Measurements from ENCODE around the gene BCAS4. TPM values are rescaled to one million over a fixed set of nuclear protein-coding genes. Genes with fewer than 3 reads are reported as not detected.

The BCAS4 gene
- total RNA-seq, 2 donors from 2014 or later = 6.7 to 15.0 TPM

- Mint-ChIP-seq H3K9me3 (no peaks in the 10 kb centered on the region), H3K4me1 (ENCODE audit: low read depth in 2 of 2) (peaks cover 0 to 6% of the 10 kb centered on the region in 2 donors), H3K4me3 (no peak overlapping the region), H3K27me3 (no peaks in the 10 kb centered on the region), H3K36me3 (no peaks in the 10 kb centered on the region), H3K27ac (no peak overlapping the region)
- ATAC-seq (peak in 1 of 2 donors; percentile 54), DNase-seq (ENCODE audit: low spot score) (no peak)
Measured at GRCh38 chr20:50854506-50855249, 59.8 kb downstream of the BCAS4 start.

- no peaks in the 10 kb centered on the region for H3K27me3 Mint-ChIP-seq
- no peak overlapping the region for H3K4me3 Mint-ChIP-seq
- DNase-seq (ENCODE audit: low spot score) (no peak), ATAC-seq (peak in 1 of 2 donors; percentile 35)
- H3K9me3 Mint-ChIP-seq = no peaks in the 10 kb centered on the region
- H3K36me3 Mint-ChIP-seq = no peaks in the 10 kb centered on the region
- H3K27ac Mint-ChIP-seq = no peak overlapping the region
- peaks cover 0 to 6% of the 10 kb centered on the region in 2 donors for H3K4me1 Mint-ChIP-seq (ENCODE audit: low read depth in 2 of 2)
Measured at GRCh38 chr20:50855498-50856474, 60.9 kb downstream of the BCAS4 start.

- no peak overlapping the region for H3K27ac Mint-ChIP-seq
- H3K36me3 Mint-ChIP-seq = no peaks in the 10 kb centered on the region
- ATAC-seq (no peak), DNase-seq (ENCODE audit: low spot score) (no peak)
- no peaks in the 10 kb centered on the region for H3K9me3 Mint-ChIP-seq
- H3K4me3 Mint-ChIP-seq = no peak overlapping the region
- H3K27me3 Mint-ChIP-seq = no peaks in the 10 kb centered on the region
- H3K4me1 Mint-ChIP-seq (ENCODE audit: low read depth in 2 of 2) = peaks cover 0 to 6% of the 10 kb centered on the region in 2 donors
Measured at GRCh38 chr20:50856475-50857041, 61.7 kb downstream of the BCAS4 start.

- H3K4me3 Mint-ChIP-seq = no peak overlapping the region
- DNase-seq (ENCODE audit: low spot score) = no peak
- ATAC-seq = no peak
- H3K27ac Mint-ChIP-seq = no peak overlapping the region
- no peaks in the 10 kb centered on the region for H3K36me3 Mint-ChIP-seq
- H3K9me3 Mint-ChIP-seq = no peaks in the 10 kb centered on the region
- no peaks in the 10 kb centered on the region for H3K27me3 Mint-ChIP-seq
- peaks cover 0 to 4% of the 10 kb centered on the region in 2 donors for H3K4me1 Mint-ChIP-seq (ENCODE audit: low read depth in 2 of 2)
Measured at GRCh38 chr20:50857348-50857747, 62.5 kb downstream of the BCAS4 start.

- ATAC-seq = no peak
- Mint-ChIP-seq H3K4me3 (no peak overlapping the region), H3K9me3 (no peaks in the 10 kb centered on the region), H3K4me1 (ENCODE audit: low read depth in 2 of 2) (peaks cover 0 to 4% of the 10 kb centered on the region in 2 donors), H3K36me3 (no peaks in the 10 kb centered on the region), H3K27me3 (no peaks in the 10 kb centered on the region), H3K27ac (no peak overlapping the region)
- DNase-seq (ENCODE audit: low spot score) = no peak
Measured at GRCh38 chr20:50858525-50858924, 63.7 kb downstream of the BCAS4 start.

- no peak for DNase-seq (ENCODE audit: low spot score)
- no peak overlapping the region for H3K27ac Mint-ChIP-seq
Measured at GRCh38 chr20:50859161-50859560, 64.3 kb downstream of the BCAS4 start.

GRCh38 chr20:50861012-50861411, 66.2 kb downstream of the BCAS4 start:
- Mint-ChIP-seq H3K27me3 (no peaks in the 10 kb centered on the region), H3K27ac (no peak overlapping the region), H3K4me3 (no peak overlapping the region), H3K9me3 (no peaks in the 10 kb centered on the region), H3K36me3 (no peaks in the 10 kb centered on the region), H3K4me1 (ENCODE audit: low read depth in 2 of 2) (no peaks in the 10 kb centered on the region)
- no peak for DNase-seq (ENCODE audit: low spot score)
- no peak for ATAC-seq

More at GRCh38 chr20:50859161-50859560, 64.3 kb downstream of the BCAS4 start:
- H3K9me3 Mint-ChIP-seq = no peaks in the 10 kb centered on the region
- ATAC-seq = no peak
- no peaks in the 10 kb centered on the region for H3K36me3 Mint-ChIP-seq
- no peak overlapping the region for H3K4me3 Mint-ChIP-seq
- H3K4me1 Mint-ChIP-seq (ENCODE audit: low read depth in 2 of 2) = peaks cover 0 to 4% of the 10 kb centered on the region in 2 donors
- no peaks in the 10 kb centered on the region for H3K27me3 Mint-ChIP-seq

GRCh38 chr20:50862546-50862945, 67.7 kb downstream of the BCAS4 start:
- ATAC-seq (no peak), DNase-seq (ENCODE audit: low spot score) (no peak)
- no peak overlapping the region for H3K27ac Mint-ChIP-seq
- no peaks in the 10 kb centered on the region for H3K36me3 Mint-ChIP-seq
- no peak overlapping the region for H3K4me3 Mint-ChIP-seq
- no peaks in the 10 kb centered on the region for H3K9me3 Mint-ChIP-seq
- no peaks in the 10 kb centered on the region for H3K27me3 Mint-ChIP-seq
- no peaks in the 10 kb centered on the region for H3K4me1 Mint-ChIP-seq (ENCODE audit: low read depth in 2 of 2)

- no peaks in the 10 kb centered on the region for H3K9me3 Mint-ChIP-seq
- H3K4me1 Mint-ChIP-seq (ENCODE audit: low read depth in 2 of 2) = no peaks in the 10 kb centered on the region
- no peaks in the 10 kb centered on the region for H3K27me3 Mint-ChIP-seq
- DNase-seq (ENCODE audit: low spot score) (no peak), ATAC-seq (no peak)
- H3K4me3 Mint-ChIP-seq = no peak overlapping the region
- H3K27ac Mint-ChIP-seq = no peak overlapping the region
- H3K36me3 Mint-ChIP-seq = no peaks in the 10 kb centered on the region
Measured at GRCh38 chr20:50865114-50865513, 70.3 kb downstream of the BCAS4 start.

- no peak overlapping the region for H3K27ac Mint-ChIP-seq
- no peaks in the 10 kb centered on the region for H3K4me1 Mint-ChIP-seq (ENCODE audit: low read depth in 2 of 2)
- ATAC-seq (no peak), DNase-seq (ENCODE audit: low spot score) (no peak)
- H3K4me3 Mint-ChIP-seq = no peak overlapping the region
- no peaks in the 10 kb centered on the region for H3K36me3 Mint-ChIP-seq
- no peaks in the 10 kb centered on the region for H3K9me3 Mint-ChIP-seq
- H3K27me3 Mint-ChIP-seq = no peaks in the 10 kb centered on the region
Measured at GRCh38 chr20:50865591-50865990, 70.7 kb downstream of the BCAS4 start.

- DNase-seq (ENCODE audit: low spot score) (no peak), ATAC-seq (no peak)
- H3K9me3 Mint-ChIP-seq = no peaks in the 10 kb centered on the region
- no peaks in the 10 kb centered on the region for H3K4me1 Mint-ChIP-seq (ENCODE audit: low read depth in 2 of 2)
- no peak overlapping the region for H3K4me3 Mint-ChIP-seq
- no peaks in the 10 kb centered on the region for H3K36me3 Mint-ChIP-seq
- no peaks in the 10 kb centered on the region for H3K27me3 Mint-ChIP-seq
- no peak overlapping the region for H3K27ac Mint-ChIP-seq
Measured at GRCh38 chr20:50866036-50866685, 71.3 kb downstream of the BCAS4 start.

GRCh38 chr20:50866831-50867230, 72.0 kb downstream of the BCAS4 start:
- H3K9me3 Mint-ChIP-seq = no peaks in the 10 kb centered on the region
- no peak for DNase-seq (ENCODE audit: low spot score)
- no peak overlapping the region for H3K4me3 Mint-ChIP-seq
- no peak for ATAC-seq
- H3K27me3 Mint-ChIP-seq = no peaks in the 10 kb centered on the region
- no peaks in the 10 kb centered on the region for H3K36me3 Mint-ChIP-seq
- H3K4me1 Mint-ChIP-seq (ENCODE audit: low read depth in 2 of 2) = no peaks in the 10 kb centered on the region
- no peak overlapping the region for H3K27ac Mint-ChIP-seq

GRCh38 chr20:50867805-50868204, 72.9 kb downstream of the BCAS4 start:
- no peaks in the 10 kb centered on the region for H3K9me3 Mint-ChIP-seq
- H3K27ac Mint-ChIP-seq = no peak overlapping the region
- no peak overlapping the region for H3K4me3 Mint-ChIP-seq
- no peaks in the 10 kb centered on the region for H3K27me3 Mint-ChIP-seq
- no peaks in the 10 kb centered on the region for H3K36me3 Mint-ChIP-seq
- DNase-seq (ENCODE audit: low spot score) (no peak), ATAC-seq (no peak)
- H3K4me1 Mint-ChIP-seq (ENCODE audit: low read depth in 2 of 2) = no peaks in the 10 kb centered on the region

Data from natural killer cell treated with Interleukin-12 subunit alpha and Interleukin-12 subunit beta and Interleukin-15 and Interleukin-18, amount 100 ng/mL, for 72 hours (primary cell).